ENCODE measurements around the gene CPSF4L. TPM values are rescaled to one million over a fixed set of nuclear protein-coding genes. Genes with fewer than 3 reads are reported as not detected.
A peak's percentile ranks its signal among the peaks of the same experiment; 100 is the strongest.

Gene CPSF4L
- total RNA-seq, 1 experiment from 2014 or later, result not detected

GRCh38 chr17:73223626-73224230 is 38.0 kb downstream of the CPSF4L start:
- Histone ChIP-seq H3K4me3 (ENCODE audit: low read depth in 2 of 2, low read length in 2 of 2) (no peak overlapping the region), H3K36me3 (ENCODE audit: control insufficient read depth, insufficient read depth, low read length) (peaks cover 6% of the 10 kb centered on the region; the same call in 1 of the 2 replicates), H3K27ac (ENCODE audit: low read length) (no peak overlapping the region), H3K27me3 (ENCODE audit: control insufficient read depth, insufficient read depth, low read length) (no peaks in the 10 kb centered on the region), H3K9me3 (ENCODE audit: control insufficient read depth, insufficient read depth, low read depth, low read length) (no peaks in the 10 kb centered on the region), H3K4me1 (ENCODE audit: control insufficient read depth, insufficient read depth, low read length) (peaks cover 25% of the 10 kb centered on the region)
- intact Hi-C loops (cut with micrococcal nuclease; ENCODE audit: unreplicated experiment) (no loop called here), in situ Hi-C loops (cut with HindIII; ENCODE audit: low pct_unique_long_range_greater_than_20kb, low sequenced_read_pairs) (no loop called here)
- BruUV-seq (replicated peaks), result no TSS peak
- ATAC-seq (no peak), DNase-seq (ENCODE audit: low read depth, low spot score) (no peak)
- CTCF ChIA-PET, result interaction anchor here (0.6 to 0.8 kb wide), 2 partner anchors 667 to 707 kb away, joined by 5 to 14 read pairs; no protein-coding TSS in a partner anchor
- TF ChIP-seq CTCF (IDR thresholded peaks at IDR 0.05), result no peak
- TF ChIP-seq SIN3A (IDR thresholded peaks at IDR 0.05; ENCODE audit: borderline replicate concordance, insufficient read depth, low read depth, low read length), result no peak
- POLR2A ChIA-PET, result no interaction called here

DNA sequence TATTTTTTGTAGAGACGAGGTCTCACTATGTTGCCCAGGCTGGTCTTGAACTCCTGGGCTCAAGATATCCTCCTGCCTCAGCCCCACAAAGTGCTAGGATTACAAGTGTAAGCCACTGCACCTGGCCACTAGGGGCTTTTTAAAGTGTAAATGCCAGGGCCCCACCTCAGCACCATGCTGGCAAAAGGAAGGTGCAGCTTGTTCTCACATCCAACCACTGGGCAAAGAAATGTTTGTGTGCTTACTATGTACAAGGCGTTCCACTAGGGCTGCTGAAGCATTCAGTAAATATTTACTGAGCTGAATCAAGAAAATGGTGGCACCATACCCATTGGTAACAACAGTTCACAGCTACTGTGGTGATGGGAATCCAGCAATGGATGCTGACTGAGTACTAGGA is 46.2 kb downstream of the CPSF4L start:
- H3K9me3 ChIP-seq (ENCODE audit: control insufficient read depth, insufficient read depth, low read depth, low read length), result no peaks in the 10 kb centered on the region
- in situ Hi-C loops (cut with HindIII; ENCODE audit: low pct_unique_long_range_greater_than_20kb, low sequenced_read_pairs) (no loop called here), intact Hi-C loops (cut with micrococcal nuclease; ENCODE audit: unreplicated experiment) (no loop called here)
- DNase-seq (ENCODE audit: low read depth, low spot score), result no peak
- no TSS peak for BruUV-seq (replicated peaks)
- no peaks in the 10 kb centered on the region for H3K4me1 ChIP-seq (ENCODE audit: control insufficient read depth, insufficient read depth, low read length)
- H3K36me3 ChIP-seq (ENCODE audit: control insufficient read depth, insufficient read depth, low read length), result no peaks in the 10 kb centered on the region
- POLR2A ChIA-PET, result no interaction called here
- peak; percentile 64 for ATAC-seq
- H3K27ac ChIP-seq (ENCODE audit: low read length), result no peak overlapping the region
- TF ChIP-seq, protein P1, sequence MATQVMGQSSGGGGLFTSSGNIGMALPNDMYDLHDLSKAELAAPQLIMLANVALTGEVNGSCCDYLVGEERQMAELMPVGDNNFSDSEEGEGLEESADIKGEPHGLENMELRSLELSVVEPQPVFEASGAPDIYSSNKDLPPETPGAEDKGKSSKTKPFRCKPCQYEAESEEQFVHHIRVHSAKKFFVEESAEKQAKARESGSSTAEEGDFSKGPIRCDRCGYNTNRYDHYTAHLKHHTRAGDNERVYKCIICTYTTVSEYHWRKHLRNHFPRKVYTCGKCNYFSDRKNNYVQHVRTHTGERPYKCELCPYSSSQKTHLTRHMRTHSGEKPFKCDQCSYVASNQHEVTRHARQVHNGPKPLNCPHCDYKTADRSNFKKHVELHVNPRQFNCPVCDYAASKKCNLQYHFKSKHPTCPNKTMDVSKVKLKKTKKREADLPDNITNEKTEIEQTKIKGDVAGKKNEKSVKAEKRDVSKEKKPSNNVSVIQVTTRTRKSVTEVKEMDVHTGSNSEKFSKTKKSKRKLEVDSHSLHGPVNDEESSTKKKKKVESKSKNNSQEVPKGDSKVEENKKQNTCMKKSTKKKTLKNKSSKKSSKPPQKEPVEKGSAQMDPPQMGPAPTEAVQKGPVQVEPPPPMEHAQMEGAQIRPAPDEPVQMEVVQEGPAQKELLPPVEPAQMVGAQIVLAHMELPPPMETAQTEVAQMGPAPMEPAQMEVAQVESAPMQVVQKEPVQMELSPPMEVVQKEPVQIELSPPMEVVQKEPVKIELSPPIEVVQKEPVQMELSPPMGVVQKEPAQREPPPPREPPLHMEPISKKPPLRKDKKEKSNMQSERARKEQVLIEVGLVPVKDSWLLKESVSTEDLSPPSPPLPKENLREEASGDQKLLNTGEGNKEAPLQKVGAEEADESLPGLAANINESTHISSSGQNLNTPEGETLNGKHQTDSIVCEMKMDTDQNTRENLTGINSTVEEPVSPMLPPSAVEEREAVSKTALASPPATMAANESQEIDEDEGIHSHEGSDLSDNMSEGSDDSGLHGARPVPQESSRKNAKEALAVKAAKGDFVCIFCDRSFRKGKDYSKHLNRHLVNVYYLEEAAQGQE (IDR thresholded peaks at IDR 0.05; ENCODE audit: insufficient read depth in 1 of 2, low read depth in 2 of 2, low read length in 1 of 2), result no peak
- TF ChIP-seq CTCF (IDR thresholded peaks at IDR 0.05), result no peak
- no peak for TF ChIP-seq POLR2AphosphoS5 (IDR thresholded peaks at IDR 0.05; ENCODE audit: low read depth, low read length)
- TF ChIP-seq SIN3A (IDR thresholded peaks at IDR 0.05; ENCODE audit: borderline replicate concordance, insufficient read depth, low read depth, low read length), result no peak
- no peak for TF ChIP-seq TCF7L2 (IDR thresholded peaks at IDR 0.05; ENCODE audit: low read depth, low read length)
- H3K27me3 ChIP-seq (ENCODE audit: control insufficient read depth, insufficient read depth, low read length), result no peaks in the 10 kb centered on the region
- H3K4me3 ChIP-seq (ENCODE audit: low read depth in 2 of 2, low read length in 2 of 2), result no peak overlapping the region
- CTCF ChIA-PET, result no interaction called here

All from Panc1 (cell line).